Measurements from ENCODE around the gene WNT4.

Gene WNT4

GRCh38 chr1:22163137-22163536 is 20.2 kb upstream of the WNT4 start:
- no peak for DNase-seq

- no peak for DNase-seq
Measured at GRCh38 chr1:22159891-22160290, 17.0 kb upstream of the WNT4 start.

GRCh38 chr1:22158654-22159053 is 15.8 kb upstream of the WNT4 start:
- no peak for DNase-seq

GRCh38 chr1:22157359-22157966 is 14.6 kb upstream of the WNT4 start:
- DNase-seq = no peak

DNA sequence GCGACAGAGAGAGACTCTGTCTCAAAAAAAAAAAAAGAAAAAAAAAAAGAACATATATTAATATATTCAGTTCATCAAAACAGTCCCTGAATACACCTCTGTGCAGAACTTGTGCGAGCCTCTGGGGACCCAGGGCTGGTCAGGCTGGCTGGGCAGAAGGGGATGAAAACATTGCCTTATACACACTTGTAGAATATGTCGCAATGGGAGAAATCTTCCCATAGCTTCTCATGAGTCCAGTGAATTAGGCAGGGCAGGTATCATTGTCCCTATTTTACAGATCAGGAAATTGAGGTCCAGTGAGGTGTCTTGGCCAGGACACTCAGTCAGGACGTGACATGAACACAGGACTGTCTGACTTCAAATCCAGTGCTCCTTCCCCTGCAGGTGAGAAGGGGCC is 12.6 kb upstream of the WNT4 start:
- DNase-seq = no peak

DNA sequence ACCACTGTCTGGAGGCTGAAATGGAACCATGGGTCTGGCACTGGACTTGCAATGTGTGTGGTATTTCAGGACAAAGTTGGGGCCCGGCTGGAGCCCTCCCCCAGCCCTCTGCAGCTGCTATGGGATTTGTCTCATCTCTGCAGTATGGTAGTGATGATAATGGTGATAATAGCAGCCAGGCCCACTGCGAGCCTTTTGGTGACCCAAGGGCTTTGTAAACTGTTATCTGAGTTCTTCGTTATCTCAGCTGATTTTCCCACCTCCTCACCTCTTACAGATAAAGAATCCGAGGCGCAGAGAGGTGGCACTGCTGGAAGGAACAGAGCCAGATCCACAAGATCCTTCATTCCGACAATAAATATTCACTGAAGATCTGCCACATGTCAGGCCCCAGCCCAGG is 11.7 kb upstream of the WNT4 start:
- DNase-seq = no peak

DNA sequence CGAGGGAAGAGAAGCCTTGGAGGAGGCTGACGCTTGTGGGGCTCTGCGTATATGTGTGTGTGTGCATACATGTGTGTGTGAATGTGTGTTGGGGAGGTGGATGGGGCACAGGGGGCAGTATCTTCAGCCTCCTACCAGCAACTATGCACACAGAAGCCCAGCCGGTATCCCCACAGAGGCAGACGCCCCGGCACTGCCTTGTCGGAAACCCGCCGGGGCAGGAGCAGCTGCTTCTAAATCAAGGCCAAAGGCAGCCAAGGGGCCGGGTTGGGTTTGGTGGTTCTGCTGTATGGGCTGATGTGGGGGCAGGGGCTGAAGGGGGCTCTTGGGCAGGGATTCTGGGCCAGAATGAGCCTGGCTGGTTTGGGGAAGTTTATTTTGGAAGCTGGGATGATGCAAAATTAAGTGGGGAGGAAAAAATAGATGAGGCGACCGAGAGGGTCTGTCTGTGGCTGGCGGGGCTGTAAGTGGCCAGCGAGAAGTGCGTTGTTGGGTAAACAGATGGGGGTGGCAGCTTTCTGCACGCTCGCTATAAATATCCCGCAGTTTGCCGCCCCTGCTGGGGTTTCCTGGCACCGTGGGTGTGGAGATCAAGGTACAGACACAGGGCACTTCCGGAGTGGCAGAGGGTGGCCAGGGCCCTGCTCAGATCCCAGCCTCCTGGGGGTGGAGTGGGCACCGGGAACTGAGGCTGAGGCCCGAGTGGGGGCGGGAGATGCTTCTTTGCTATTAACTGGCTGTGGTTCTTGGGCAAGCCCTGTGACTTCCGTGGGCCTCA is 11.0 kb upstream of the WNT4 start:
- peak; percentile 8 for DNase-seq

DNA sequence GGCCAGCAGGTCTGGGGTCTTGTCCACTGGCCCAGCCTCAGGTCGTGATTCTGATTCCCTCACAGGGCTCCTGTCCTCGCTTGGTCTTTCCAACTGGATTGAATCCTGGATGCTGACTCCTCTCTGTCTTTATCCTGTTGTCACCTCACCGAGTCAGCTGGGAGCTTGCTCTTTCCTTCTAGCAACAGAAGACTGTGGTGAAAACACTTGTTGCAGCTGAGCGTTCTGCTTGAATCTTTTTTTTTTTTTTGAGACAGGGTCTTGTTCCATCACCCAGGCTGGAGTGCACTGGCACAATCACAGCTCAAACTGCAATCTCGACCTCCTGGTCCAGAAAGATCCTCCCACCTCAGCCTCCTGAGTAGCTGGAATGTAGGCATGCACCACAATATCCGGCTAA is 8.0 kb upstream of the WNT4 start:
- DNase-seq = no peak

GRCh38 chr1:22142315-22143064 is 407 bp downstream of the WNT4 start:
- no peak for DNase-seq

- DNase-seq = no peak
Measured at GRCh38 chr1:22141554-22142314, 1.2 kb downstream of the WNT4 start.

GRCh38 chr1:22140694-22141093 is 2.2 kb downstream of the WNT4 start:
- no peak for DNase-seq

DNA sequence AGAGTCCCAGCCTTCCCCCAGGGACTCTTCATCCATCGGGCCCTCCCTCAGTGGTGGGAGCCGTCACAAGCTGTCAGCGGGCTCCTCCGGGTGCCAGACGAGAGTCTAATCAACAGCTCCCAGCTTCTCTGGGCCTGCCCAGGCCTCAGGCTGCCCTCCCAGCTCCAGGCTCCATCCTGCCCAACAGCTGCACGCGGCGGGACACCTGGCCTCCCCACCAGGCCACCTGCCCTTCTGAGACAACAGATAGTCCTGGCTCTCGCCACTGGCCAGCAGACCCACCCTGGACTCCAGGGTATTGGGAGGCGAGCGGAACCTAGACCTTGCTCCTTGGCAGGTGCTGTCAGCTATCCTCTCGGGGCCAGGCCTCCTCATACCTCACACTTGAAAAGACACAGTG is 3.1 kb downstream of the WNT4 start:
- DNase-seq = peak; percentile 25

- DNase-seq = peak; percentile 60
Measured at GRCh38 chr1:22139066-22139594, 3.8 kb downstream of the WNT4 start.

- no peak for DNase-seq
Measured at GRCh38 chr1:22137004-22137720, 5.7 kb downstream of the WNT4 start.

DNA sequence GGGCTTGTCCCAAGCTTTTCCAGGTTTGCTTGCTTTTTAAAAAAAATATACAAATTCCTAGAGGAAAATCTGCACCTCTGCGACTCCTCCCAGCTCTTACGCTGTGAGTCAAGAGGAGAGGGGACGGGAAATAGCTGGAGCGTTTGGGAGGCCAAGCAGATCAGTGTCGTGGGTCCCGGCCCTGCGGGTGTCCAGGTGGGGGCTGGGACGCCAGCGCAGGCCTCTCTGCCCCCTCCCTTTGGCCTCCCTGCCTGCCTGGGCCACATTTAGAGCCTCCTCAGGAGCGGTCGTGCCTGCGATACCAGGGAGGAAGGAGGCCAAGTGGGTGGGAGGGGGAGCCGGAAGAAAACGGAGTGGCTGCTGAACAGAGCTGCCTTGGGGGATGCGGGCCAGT is 9.0 kb downstream of the WNT4 start:
- DNase-seq = no peak

- peak; percentile 11 for DNase-seq
Measured at GRCh38 chr1:22133247-22133930, 9.5 kb downstream of the WNT4 start.

DNA sequence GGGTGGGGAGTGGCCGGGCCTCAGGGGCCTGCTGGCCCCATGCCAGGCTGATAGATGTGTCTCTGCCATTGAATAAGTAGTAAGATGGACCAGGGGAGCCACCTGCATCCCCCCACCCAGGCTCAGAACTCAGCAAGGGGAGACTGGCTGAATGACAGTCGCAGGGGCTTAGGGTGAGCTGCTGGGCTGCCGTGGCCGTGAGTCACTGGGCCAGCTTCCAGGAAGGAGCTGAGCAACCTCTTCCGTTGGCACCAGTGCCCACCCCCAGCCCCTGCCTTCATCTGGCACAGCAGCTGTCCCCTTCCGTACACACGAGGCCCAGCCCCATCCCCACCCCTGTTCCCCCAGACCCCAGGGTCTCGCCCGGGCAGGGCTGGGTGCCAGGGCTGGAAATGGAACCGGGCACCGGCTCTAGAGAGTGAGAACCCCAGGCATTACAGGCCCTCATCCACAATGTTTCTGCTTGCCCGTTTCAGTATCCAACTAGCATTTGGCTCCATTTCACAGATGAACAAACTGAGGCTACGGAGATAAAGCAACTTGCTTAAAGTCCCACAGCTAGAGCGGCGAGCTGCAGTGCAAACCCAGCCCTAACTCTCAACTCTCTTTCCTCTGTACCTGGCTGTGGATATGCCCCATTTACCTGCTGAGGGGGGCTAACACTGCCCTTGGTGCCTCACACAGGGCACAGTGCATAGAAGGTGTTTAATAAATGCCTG is 10.2 kb downstream of the WNT4 start:
- no peak for DNase-seq

GRCh38 chr1:22131875-22132486 is 10.9 kb downstream of the WNT4 start:
- no peak for DNase-seq

DNA sequence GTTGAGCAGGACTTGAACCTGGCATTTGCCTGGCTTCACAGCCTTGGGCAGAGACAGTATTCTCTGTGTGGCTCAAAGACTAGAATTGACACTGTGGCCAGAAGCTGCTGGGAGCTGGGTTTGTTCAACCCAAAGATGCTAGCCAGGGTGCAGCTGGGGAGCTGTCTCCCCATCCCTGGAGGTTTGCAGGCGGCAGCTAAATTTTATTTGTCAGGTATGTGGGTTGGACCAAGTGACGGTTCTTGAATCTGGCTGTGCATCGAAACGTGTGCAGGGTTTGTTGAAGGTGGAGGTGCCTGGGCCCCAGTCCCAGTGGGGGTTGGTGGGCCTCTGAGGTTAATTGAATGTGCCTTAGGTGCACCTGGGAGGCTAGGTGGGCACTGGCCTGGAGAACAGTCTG is 11.8 kb downstream of the WNT4 start:
- DNase-seq = no peak

DNA sequence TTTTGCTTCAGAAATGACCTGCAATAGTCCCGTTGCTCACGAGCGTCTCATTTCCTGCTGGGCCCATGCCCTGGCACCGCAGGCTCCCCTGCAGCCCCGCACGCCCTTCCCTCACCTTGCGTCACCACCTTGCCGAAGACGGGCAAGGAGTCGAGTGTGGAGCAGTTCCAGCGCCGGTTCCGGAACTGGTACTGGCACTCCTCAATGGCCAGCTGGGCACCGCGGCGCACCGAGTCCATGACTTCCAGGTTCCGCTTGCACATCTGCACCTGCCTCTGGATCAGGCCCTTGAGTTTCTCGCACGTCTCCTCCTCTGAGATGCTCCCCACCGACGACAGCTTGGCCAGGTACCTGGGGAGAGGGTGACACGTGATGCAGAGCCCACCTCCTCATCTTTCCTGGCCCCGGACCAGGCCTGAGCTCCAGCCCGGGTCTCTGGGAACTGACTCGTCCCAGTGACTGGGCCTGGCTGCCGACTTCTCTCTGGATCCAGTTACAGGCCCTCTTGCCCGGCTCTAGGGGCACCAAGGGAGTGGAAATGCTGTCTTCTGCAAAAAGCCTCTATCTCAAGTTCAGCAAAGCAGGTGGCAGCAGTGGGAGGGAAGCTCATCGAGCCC is 13.3 kb downstream of the WNT4 start:
- DNase-seq = no peak

All from NCI-H1694 treated with DMSO at 0.1 percent for 48 hours (cell line).